ENCODE measurements around the gene BEST2. TPM values are rescaled to one million over a fixed set of nuclear protein-coding genes. Genes with fewer than 3 reads are reported as not detected.
A peak's percentile ranks its signal among the peaks of the same experiment; 100 is the strongest.

BEST2 gene
- total RNA-seq, 4 donors from 2014 or later = 0.14 to 0.29 TPM; not detected in 2

- Histone ChIP-seq H3K4me1 (peaks cover 0 to 11% of the 10 kb centered on the region in 2 donors), H3K9me3 (no peaks in the 10 kb centered on the region), H3K36me3 (no peaks in the 10 kb centered on the region), H3K27me3 (no peaks in the 10 kb centered on the region), H3K4me3 (peak within 1 kb of the TSS; percentile 38 to 58), H3K27ac (peak within 1 kb of the TSS; percentile 52 to 78)
- peak in 1 of 2 donors; percentile 71 for DNase-seq
- intact Hi-C loops (cut with DNase I; ENCODE audit: low total_unique reads) = no loop called here
- no peak for TF ChIP-seq CTCF (IDR thresholded peaks at IDR 0.05)
- peak in 1 of 2 donors; percentile 55 for TF ChIP-seq POLR2A (IDR thresholded peaks at IDR 0.05)
These were observed 23.3 kb downstream of the BEST2 start, which contains the start of gene HOOK2 for GRCh38 chr19:12774588-12775555. TSS of gene HOOK2 (minus strand) at chr19:12775552. CDS start at chr19:12775449, 103 bp downstream.

- DNase-seq = peak; percentile 75 to 83
- H3K27ac ChIP-seq = peak overlapping the region; percentile 88 to 89
- no peaks in the 10 kb centered on the region for H3K36me3 ChIP-seq
- peak in 1 of 2 donors; percentile 38 for TF ChIP-seq POLR2A (IDR thresholded peaks at IDR 0.05)
- TF ChIP-seq CTCF (IDR thresholded peaks at IDR 0.05) = peak; percentile 96 to 98 (median 97)
- no peaks in the 10 kb centered on the region for H3K27me3 ChIP-seq
- peaks cover 0 to 11% of the 10 kb centered on the region in 2 donors for H3K4me1 ChIP-seq
- intact Hi-C loops (cut with DNase I; ENCODE audit: low total_unique reads) = loop anchor here (2.0 kb wide), 1 partner anchor 15 kb away; no protein-coding TSS in a partner anchor
- peak overlapping the region; percentile 43 to 48 for H3K4me3 ChIP-seq
- no peaks in the 10 kb centered on the region for H3K9me3 ChIP-seq
These were observed 25.8 kb downstream of the BEST2 start for GRCh38 chr19:12777217-12778016.

GRCh38 chr19:12778017-12778904 lies 26.7 kb downstream of the BEST2 start:
- no peaks in the 10 kb centered on the region for H3K27me3 ChIP-seq
- peak overlapping the region; percentile 88 to 89 for H3K27ac ChIP-seq
- peaks cover 0 to 12% of the 10 kb centered on the region in 2 donors for H3K4me1 ChIP-seq
- peak in 1 of 2 donors; percentile 31 for TF ChIP-seq POLR2A (IDR thresholded peaks at IDR 0.05)
- TF ChIP-seq CTCF (IDR thresholded peaks at IDR 0.05) = no peak
- no peaks in the 10 kb centered on the region for H3K9me3 ChIP-seq
- peak; percentile 72 to 76 for DNase-seq
- H3K4me3 ChIP-seq = peak overlapping the region; percentile 43 to 48
- intact Hi-C loops (cut with DNase I; ENCODE audit: low total_unique reads) = no loop called here
- no peaks in the 10 kb centered on the region for H3K36me3 ChIP-seq

GRCh38 chr19:12778905-12779161 lies 27.2 kb downstream of the BEST2 start:
- peak overlapping the region; percentile 43 to 48 for H3K4me3 ChIP-seq
- intact Hi-C loops (cut with DNase I; ENCODE audit: low total_unique reads) = no loop called here
- no peaks in the 10 kb centered on the region for H3K9me3 ChIP-seq
- no peaks in the 10 kb centered on the region for H3K36me3 ChIP-seq
- no peak for DNase-seq
- H3K27ac ChIP-seq = peak overlapping the region; percentile 88 to 89
- no peaks in the 10 kb centered on the region for H3K27me3 ChIP-seq
- H3K4me1 ChIP-seq = peaks cover 0 to 18% of the 10 kb centered on the region in 2 donors
- TF ChIP-seq POLR2A (IDR thresholded peaks at IDR 0.05) (peak in 1 of 2 donors; percentile 6), CTCF (IDR thresholded peaks at IDR 0.05) (no peak)
